ENCODE results near the gene PPP2R2B.

The PPP2R2B gene

GRCh38 chr5:146690880-146691355 lies 187.6 kb downstream of the PPP2R2B start:
- DNase-seq: no peak

GRCh38 chr5:146687630-146688029 lies 190.9 kb downstream of the PPP2R2B start:
- DNase-seq: no peak

GRCh38 chr5:146683861-146684260 lies 194.7 kb downstream of the PPP2R2B start:
- DNase-seq: no peak

GRCh38 chr5:146682899-146683532 lies 195.5 kb downstream of the PPP2R2B start:
- no peak for DNase-seq

- DNase-seq: no peak
Observed at GRCh38 chr5:146681585-146682105, 196.9 kb downstream of the PPP2R2B start.

GRCh38 chr5:146680846-146681584 lies 197.5 kb downstream of the PPP2R2B start:
- no peak for DNase-seq

- no peak for DNase-seq
Observed at GRCh38 chr5:146675636-146676035, 202.9 kb downstream of the PPP2R2B start.

- DNase-seq: no peak
Observed at GRCh38 chr5:146672866-146673265, 205.7 kb downstream of the PPP2R2B start.

- no peak for DNase-seq
Observed at GRCh38 chr5:146671561-146672295, 206.8 kb downstream of the PPP2R2B start.

- DNase-seq: no peak
Observed at GRCh38 chr5:146669656-146670055, 208.9 kb downstream of the PPP2R2B start.

GRCh38 chr5:146667633-146668272 lies 210.8 kb downstream of the PPP2R2B start:
- DNase-seq: no peak

- peak in 1 of 2 donors; percentile 65 for DNase-seq
Observed at GRCh38 chr5:146662229-146662628, 216.3 kb downstream of the PPP2R2B start.

GRCh38 chr5:146660376-146660960 lies 218.1 kb downstream of the PPP2R2B start:
- no peak for DNase-seq

- no peak for DNase-seq
Observed at GRCh38 chr5:146659961-146660360, 218.6 kb downstream of the PPP2R2B start.

- DNase-seq: no peak
Observed at GRCh38 chr5:146656703-146657102, 221.9 kb downstream of the PPP2R2B start.

GRCh38 chr5:146653560-146653959 lies 225.0 kb downstream of the PPP2R2B start:
- no peak for DNase-seq

- DNase-seq: no peak
Observed at GRCh38 chr5:146652547-146652946, 226.0 kb downstream of the PPP2R2B start.

- no peak for DNase-seq
Observed at GRCh38 chr5:146647656-146648199, 230.8 kb downstream of the PPP2R2B start.

GRCh38 chr5:146646441-146646840 lies 232.1 kb downstream of the PPP2R2B start:
- DNase-seq: no peak

GRCh38 chr5:146645342-146645741 lies 233.2 kb downstream of the PPP2R2B start:
- DNase-seq: no peak

- no peak for DNase-seq
Observed at GRCh38 chr5:146644831-146645230, 233.7 kb downstream of the PPP2R2B start.

- DNase-seq: no peak
Observed at GRCh38 chr5:146643776-146644175, 234.8 kb downstream of the PPP2R2B start.
